SK-N-MC (cell line): ENCODE measurements around the gene TCERG1L.

Experiments
- DNase-seq: peaks from one replicate; pipeline ENCODE4 v3.0.0-alpha.2; 2011; ENCODE audit warnings: low read depth, low spot score
- H3K27ac ChIP-seq: fragments of 200-600 bp; sonication (generic); 2 replicates; pipeline ENCODE4 v1.5.1; 2016; ENCODE audit warnings: mixed run types
- H3K36me3 ChIP-seq: fragments of 200-600 bp; sonication (generic); 2 replicates; pipeline ENCODE4 v1.6.1; 2017; ENCODE audit warnings: antibody characterized with exemption, low read length, mixed read lengths; ENCODE audit not compliant: insufficient read depth
- H3K4me3 ChIP-seq: fragments of 200-600 bp; sonication (generic); 2 replicates; pipeline ENCODE4 v1.5.1; 2016
- H3K9ac ChIP-seq: fragments of 200-600 bp; sonication (generic); 2 replicates; pipeline ENCODE4 v1.8.0; 2017; ENCODE audit warnings: mixed run types, mixed read lengths; ENCODE audit not compliant: insufficient read length
- H3K9me3 ChIP-seq: fragments of 200-600 bp; sonication (generic); 2 replicates; pipeline ENCODE4 v1.6.1; 2017; ENCODE audit warnings: low read depth, mild to moderate bottlenecking, antibody characterized with exemption, low read length, moderate library complexity, mixed read lengths
- EZH2 ChIP-seq: fragments of 200-600 bp; sonication (generic); IDR thresholded peaks from one replicate; pipeline ENCODE4 v1.6.1; 2017; ENCODE audit warnings: antibody characterized with exemption
- FOXP2 ChIP-seq: optimal IDR thresholded peaks from 2 replicates; pipeline ENCODE3; 2011; ENCODE audit warnings: mild to moderate bottlenecking, moderate library complexity; ENCODE audit not compliant: insufficient read depth; ENCODE audit errors: extremely low read length, control extremely low read depth
- POLR2AphosphoS5 ChIP-seq: IDR thresholded peaks from 2 replicates; pipeline ENCODE4 v1.6.1; 2012; ENCODE audit warnings: mild to moderate bottlenecking, low read depth, low read length, borderline replicate concordance

The TCERG1L gene

GRCh38 chr10:131166486-131166885, 145.0 kb downstream of the TCERG1L start:
- no peak for DNase-seq
- no peak for TF ChIP-seq FOXP2
- no peak for TF ChIP-seq EZH2
- TF ChIP-seq POLR2AphosphoS5 = no peak
- no peaks in the 10 kb centered on the region for H3K9me3 ChIP-seq
- H3K36me3 ChIP-seq = no peaks in the 10 kb centered on the region
- H3K9ac ChIP-seq = no peak overlapping the region
- no peak overlapping the region for H3K27ac ChIP-seq
- H3K4me3 ChIP-seq = no peak overlapping the region

GRCh38 chr10:131165092-131165491, 146.4 kb downstream of the TCERG1L start:
- Histone ChIP-seq H3K9ac (no peak overlapping the region), H3K4me3 (no peak overlapping the region), H3K27ac (no peak overlapping the region), H3K9me3 (no peaks in the 10 kb centered on the region), H3K36me3 (no peaks in the 10 kb centered on the region)
- no peak for DNase-seq
- no peak for TF ChIP-seq FOXP2
- no peak for TF ChIP-seq POLR2AphosphoS5
- TF ChIP-seq EZH2 = no peak

- H3K36me3 ChIP-seq = no peaks in the 10 kb centered on the region
- no peak overlapping the region for H3K27ac ChIP-seq
- no peak for DNase-seq
- TF ChIP-seq FOXP2 (no peak), POLR2AphosphoS5 (no peak), EZH2 (no peak)
- H3K9ac ChIP-seq = no peak overlapping the region
- no peak overlapping the region for H3K4me3 ChIP-seq
- H3K9me3 ChIP-seq = no peaks in the 10 kb centered on the region
These were observed 148.4 kb downstream of the TCERG1L start for GRCh38 chr10:131162866-131163843.

- no peak for TF ChIP-seq FOXP2
- no peak for TF ChIP-seq EZH2
- TF ChIP-seq POLR2AphosphoS5 = no peak
- H3K36me3 ChIP-seq = no peaks in the 10 kb centered on the region
- H3K27ac ChIP-seq = no peak overlapping the region
- no peak overlapping the region for H3K9ac ChIP-seq
- no peaks in the 10 kb centered on the region for H3K9me3 ChIP-seq
- no peak overlapping the region for H3K4me3 ChIP-seq
- DNase-seq = no peak
These were observed 149.3 kb downstream of the TCERG1L start for GRCh38 chr10:131162211-131162610.

- TF ChIP-seq FOXP2 (no peak), EZH2 (no peak), POLR2AphosphoS5 (no peak)
These were observed 150.4 kb downstream of the TCERG1L start for GRCh38 chr10:131161087-131161486.

GRCh38 chr10:131160219-131160875, 151.2 kb downstream of the TCERG1L start:
- Histone ChIP-seq H3K9ac (no peak overlapping the region), H3K4me3 (no peak overlapping the region), H3K9me3 (no peaks in the 10 kb centered on the region), H3K27ac (no peak overlapping the region), H3K36me3 (no peaks in the 10 kb centered on the region)
- no peak for TF ChIP-seq POLR2AphosphoS5
- TF ChIP-seq EZH2 = no peak
- no peak for TF ChIP-seq FOXP2
- no peak for DNase-seq

More at GRCh38 chr10:131161087-131161486, 150.4 kb downstream of the TCERG1L start:
- Histone ChIP-seq H3K36me3 (no peaks in the 10 kb centered on the region), H3K27ac (no peak overlapping the region), H3K9me3 (no peaks in the 10 kb centered on the region), H3K4me3 (no peak overlapping the region), H3K9ac (no peak overlapping the region)
- DNase-seq = no peak

- TF ChIP-seq POLR2AphosphoS5 (no peak), EZH2 (no peak), FOXP2 (no peak)
- H3K9ac ChIP-seq = no peak overlapping the region
- no peak for DNase-seq
- H3K36me3 ChIP-seq = no peaks in the 10 kb centered on the region
- no peak overlapping the region for H3K27ac ChIP-seq
- no peaks in the 10 kb centered on the region for H3K9me3 ChIP-seq
- no peak overlapping the region for H3K4me3 ChIP-seq
These were observed 151.8 kb downstream of the TCERG1L start for GRCh38 chr10:131159771-131160170.

- Histone ChIP-seq H3K9ac (no peak overlapping the region), H3K27ac (no peak overlapping the region), H3K4me3 (no peak overlapping the region), H3K9me3 (no peaks in the 10 kb centered on the region), H3K36me3 (no peaks in the 10 kb centered on the region)
- DNase-seq = no peak
- TF ChIP-seq EZH2 = no peak
- TF ChIP-seq FOXP2 = no peak
- no peak for TF ChIP-seq POLR2AphosphoS5
These were observed 152.8 kb downstream of the TCERG1L start for GRCh38 chr10:131158695-131159094.
